ENCODE measurements around the gene CCDC141.

CCDC141 gene

DNA sequence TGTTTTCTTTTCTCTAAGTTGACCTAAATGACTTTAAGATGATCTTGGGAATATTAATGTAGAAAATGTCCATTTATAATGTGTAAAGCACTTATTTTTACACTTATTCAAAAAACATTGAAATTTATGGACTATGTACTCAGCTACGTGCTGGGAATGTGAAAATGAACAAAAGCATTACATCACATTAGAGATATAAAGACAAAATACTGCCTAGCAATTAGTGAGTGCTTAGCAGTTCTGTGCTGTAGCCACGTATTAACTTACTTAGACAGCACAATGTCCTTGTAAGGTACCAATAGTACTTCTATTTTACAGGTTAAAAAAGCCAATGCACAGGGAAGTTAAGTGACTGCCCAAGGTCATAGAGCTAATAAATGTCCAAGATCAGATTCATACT is 138.9 kb downstream of the CCDC141 start:
- DNase-seq: no peak

GRCh38 chr2:178910005-178910404 is 139.9 kb downstream of the CCDC141 start:
- DNase-seq: no peak

DNA sequence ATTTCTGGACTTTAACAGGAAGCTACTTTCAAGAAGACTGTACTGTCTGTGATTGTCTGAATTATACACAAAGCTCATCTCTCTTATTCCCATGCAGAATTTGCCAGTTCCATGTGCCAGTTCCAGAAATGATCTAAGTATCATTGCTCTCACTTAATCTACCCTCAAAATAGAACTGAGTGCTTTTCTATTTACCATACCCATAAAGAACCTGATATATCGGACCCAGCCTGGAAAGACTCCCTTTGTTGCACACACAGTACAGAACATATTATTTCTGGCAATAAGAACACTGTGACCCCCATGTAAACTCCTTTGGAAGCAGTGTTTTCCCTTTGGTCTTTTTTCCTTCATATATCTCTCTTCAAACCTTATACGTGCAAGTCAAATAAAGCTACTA is 140.4 kb downstream of the CCDC141 start:
- no peak for DNase-seq

- no peak for DNase-seq
Measured at GRCh38 chr2:178908810-178909209, 141.1 kb downstream of the CCDC141 start.

DNA sequence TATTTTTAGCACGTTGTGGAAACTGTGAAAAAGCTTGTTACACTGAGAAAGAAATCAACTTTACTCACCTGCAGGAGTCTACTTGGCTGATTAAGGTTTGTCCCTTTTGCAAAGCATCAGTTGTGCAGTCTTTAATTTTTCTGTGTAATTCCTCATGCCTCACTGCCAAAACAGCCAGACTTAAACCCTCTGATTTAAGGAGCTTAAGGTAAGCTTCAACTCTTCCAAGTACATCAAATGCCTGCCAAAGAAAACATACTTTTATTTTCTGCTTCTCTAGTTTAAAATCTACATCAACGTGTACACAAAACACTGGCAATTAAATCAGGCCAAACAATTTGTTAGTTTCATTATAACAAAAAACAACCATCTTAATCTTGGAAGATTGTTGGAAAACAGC is 144.7 kb downstream of the CCDC141 start:
- DNase-seq: no peak

GRCh38 chr2:178899656-178900055 is 150.3 kb downstream of the CCDC141 start:
- no peak for DNase-seq

- no peak for DNase-seq
Measured at GRCh38 chr2:178895872-178896271, 154.1 kb downstream of the CCDC141 start.

DNA sequence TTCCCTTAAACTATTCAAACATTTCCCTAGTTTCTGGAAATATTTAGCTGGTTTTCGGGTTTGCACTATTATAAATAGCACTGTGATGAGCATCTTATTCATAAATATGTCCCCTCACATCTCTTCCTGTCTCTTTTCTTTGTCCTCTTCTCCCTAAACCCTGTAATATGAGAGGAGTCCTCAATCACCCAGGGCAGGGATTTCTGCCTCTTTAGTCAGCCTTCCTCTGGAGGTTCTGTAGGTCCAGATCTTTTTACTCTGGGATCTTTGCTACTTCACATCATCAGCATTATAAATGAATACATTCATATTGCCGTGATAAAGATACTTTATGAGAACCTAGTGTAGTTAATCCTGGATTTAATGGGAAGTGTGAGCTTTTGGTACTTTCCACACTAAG is 154.8 kb downstream of the CCDC141 start:
- no peak for DNase-seq

- DNase-seq: no peak
Measured at GRCh38 chr2:178892751-178893625, 156.9 kb downstream of the CCDC141 start.

DNA sequence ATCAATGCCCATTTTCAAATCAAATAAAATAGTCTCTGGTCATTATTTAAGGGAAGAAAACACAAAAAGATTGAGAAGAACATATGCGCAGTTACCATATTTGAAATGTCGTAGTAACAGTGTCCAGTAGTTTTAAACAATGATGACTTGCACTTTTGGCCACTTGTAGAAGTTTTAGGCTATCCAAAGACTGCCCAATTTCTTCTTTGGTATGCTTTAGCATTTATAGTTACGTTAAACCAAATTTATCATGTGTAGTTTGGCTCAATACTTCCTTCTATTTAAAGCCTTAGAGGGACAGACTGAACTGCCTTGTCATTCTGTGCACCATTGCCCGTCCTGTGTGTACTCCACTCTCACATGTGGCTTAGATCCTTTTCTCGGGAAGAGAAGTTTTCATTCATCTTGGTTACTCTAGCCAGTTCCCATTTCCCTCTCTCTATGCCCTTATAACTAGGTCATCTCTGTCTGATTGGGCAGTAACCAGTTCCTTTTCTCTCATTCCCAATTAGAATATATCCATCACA is 157.9 kb downstream of the CCDC141 start:
- no peak for DNase-seq

- DNase-seq: peak; percentile 54
Measured at GRCh38 chr2:178891265-178891958, 158.5 kb downstream of the CCDC141 start.

- DNase-seq: no peak
Measured at GRCh38 chr2:178886006-178886405, 163.9 kb downstream of the CCDC141 start.

- DNase-seq: no peak
Measured at GRCh38 chr2:178884440-178884839, 165.5 kb downstream of the CCDC141 start.

DNA sequence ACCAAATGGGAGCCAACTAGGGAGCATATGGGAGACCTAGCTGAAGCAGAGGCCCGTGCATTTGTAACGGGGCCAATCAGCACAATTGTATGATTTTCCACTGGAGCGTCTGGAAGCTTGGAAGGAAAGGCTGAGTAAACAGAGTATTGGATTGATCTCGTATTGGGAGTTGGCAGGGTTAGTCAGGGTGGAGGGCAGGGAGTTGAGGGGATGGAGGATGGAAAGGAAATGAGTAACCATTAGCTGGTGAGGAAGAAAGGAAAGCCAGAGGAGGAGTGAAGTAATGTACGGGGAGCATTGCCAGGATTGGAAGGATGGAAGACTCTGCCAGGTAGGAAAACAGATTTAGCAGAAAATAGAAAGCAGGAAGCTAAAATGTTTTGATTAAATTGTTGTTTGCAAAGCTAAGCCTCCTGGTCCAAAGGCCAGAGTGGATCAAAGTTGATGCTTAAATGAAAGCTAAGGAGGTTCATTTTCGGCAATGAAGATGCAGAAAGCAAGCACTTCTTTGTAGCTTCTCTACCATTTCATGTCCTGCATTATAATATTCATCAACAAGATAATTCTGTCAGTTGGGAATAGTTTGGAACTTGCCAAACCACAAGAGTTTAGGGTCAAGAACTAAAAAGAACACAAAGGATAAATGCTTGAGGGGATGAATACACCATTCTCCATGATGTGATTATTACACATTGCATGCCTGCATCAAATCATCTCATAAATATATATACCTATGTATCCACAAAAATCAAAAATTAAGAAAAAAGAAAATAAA is 167.1 kb downstream of the CCDC141 start:
- no peak for DNase-seq

DNA sequence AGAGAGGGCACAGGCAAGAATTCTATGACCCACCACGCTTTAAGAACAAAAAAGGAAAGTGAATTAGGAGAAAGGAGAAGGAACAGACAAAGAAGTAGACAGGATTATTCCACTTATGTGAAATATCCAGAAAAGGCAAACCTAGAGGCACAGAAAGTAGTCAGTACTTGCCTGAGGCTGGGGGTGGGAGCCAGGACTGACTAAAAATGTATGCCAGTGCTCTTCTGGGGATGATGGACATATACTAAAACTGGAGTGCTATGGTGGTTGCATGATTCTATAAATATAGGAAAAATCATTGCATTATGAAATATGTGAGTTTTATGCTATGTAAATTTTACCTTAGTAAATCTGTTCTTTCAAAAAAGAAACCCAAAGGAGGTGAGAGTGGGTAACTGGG is 168.9 kb downstream of the CCDC141 start:
- no peak for DNase-seq

GRCh38 chr2:178880257-178880656 is 169.7 kb downstream of the CCDC141 start:
- no peak for DNase-seq

- no peak for DNase-seq
Measured at GRCh38 chr2:178877874-178878273, 172.1 kb downstream of the CCDC141 start.

- DNase-seq: no peak
Measured at GRCh38 chr2:178874529-178875240, 175.3 kb downstream of the CCDC141 start.

- no peak for DNase-seq
Measured at GRCh38 chr2:178873912-178874311, 176.0 kb downstream of the CCDC141 start.

DNA sequence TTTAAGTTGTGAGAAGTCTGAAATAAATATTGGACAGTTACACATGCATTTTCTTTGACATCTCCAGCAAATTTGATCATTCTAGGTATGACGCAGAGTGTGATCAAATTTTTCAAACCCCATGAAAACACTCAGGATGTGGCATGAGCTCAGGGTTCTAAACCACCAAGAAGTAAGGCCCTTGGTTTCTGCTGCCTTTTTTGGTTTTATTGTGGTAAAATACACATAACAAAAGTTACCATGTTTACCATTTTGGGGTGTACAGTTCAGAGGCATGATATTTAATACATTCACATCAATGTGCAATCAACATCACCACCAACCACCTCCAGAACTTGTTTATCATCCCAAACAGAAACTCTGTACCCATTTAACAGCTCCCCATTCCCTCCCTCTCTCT is 178.4 kb downstream of the CCDC141 start:
- DNase-seq: no peak

- peak; percentile 12 for DNase-seq
Measured at GRCh38 chr2:178870703-178871102, 179.2 kb downstream of the CCDC141 start.

DNA sequence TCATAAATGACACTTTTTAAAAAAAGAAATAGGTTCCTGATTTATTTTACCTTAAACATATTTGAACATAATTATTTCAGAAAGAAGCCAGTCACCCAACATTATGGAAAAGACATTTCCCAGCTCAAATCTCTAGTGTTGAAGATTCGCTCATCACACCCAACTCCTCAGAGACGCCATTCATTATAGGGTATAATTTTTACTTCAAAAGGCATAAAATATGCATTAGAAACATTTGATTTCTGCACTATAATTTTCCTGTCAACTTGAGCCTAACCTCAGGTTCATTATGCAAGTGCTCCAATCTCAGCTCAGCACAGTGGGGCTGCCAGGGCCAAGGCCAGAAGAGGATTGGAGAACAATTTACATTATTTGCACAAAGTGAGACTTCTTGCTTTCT is 183.9 kb downstream of the CCDC141 start:
- DNase-seq: no peak
